C1 segment of cervical spinal cord (tissue), 14 donors: ENCODE measurements around the gene AGAP4.
"Not testable (repeated sequence)": the region's sequence is repeated elsewhere in the genome, so short reads cannot be mapped to it uniquely, and the experiment has no call there.

Experiments
- DNase-seq, 14 donors: peaks; one replicate each; lab custom pipeline; 2025; lab: John Stamatoyannopoulos, UW

The AGAP4 gene

GRCh38 chr10:45790694-45791426, 56.4 kb downstream of the AGAP4 start:
- not testable (repeated sequence) for DNase-seq

DNA sequence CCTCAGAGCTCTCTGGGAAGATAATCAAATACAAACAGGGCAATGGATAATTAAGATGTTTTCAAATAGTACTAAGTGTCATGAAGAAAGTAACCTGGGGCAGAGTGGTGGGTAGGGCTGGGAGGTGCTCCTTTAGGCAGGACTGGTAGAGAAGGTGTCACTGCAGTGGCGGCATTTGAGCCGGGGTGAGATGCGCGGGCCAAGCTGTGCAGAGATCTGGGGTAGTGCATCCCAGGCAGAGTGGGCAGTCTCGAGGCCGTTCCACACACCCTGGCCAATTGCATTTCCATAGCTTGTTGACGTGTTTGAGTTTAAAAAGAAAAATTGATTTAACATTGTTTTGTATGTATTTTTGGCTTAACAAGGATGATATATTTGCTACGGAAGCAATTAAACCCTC, 57.3 kb downstream of the AGAP4 start:
- DNase-seq = not testable (repeated sequence)

DNA sequence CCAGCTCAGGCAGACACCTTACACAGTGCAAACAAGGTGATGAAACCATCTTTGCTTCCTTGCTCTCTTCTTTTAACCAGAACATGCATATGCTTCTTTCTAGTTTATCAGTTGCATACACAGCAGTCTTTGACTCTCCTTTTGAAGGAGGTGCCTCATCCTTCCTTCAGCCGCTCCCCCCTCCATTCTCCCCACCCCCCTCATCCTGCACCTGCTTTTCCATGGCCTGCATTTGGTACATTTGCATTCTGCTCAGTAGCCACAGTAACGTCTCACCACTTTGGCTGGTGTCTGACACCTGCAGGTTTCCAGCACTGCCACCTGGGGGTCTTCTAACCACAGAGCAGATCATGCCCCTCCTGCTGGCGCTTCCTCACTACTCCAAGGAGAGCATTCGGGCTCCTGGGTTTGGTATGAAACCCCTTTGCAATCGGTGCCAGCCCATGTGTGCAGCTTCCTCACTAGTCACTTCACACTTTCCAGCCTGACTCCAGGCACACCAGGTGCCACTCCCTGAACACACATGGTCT, 60.0 kb downstream of the AGAP4 start:
- not testable (repeated sequence) for DNase-seq

- not testable (repeated sequence) for DNase-seq
Observed at GRCh38 chr10:45786217-45786616, 61.1 kb downstream of the AGAP4 start.
